GM04504 (cell line): ENCODE data around the gene GFOD1.

ENCODE experiments used
- DNase-seq: peaks from one replicate; pipeline ENCODE4 v3.0.0-alpha.2; 2012; ENCODE audit warnings: low read depth

GFOD1 gene

GRCh38 chr6:13487122-13488014, at the start of gene GFOD1:
Gene GFOD1 (minus strand): TSS chr6:13487600. CDS start chr6:13486890, 710 bp downstream.
- DNase-seq: peak; percentile 68

- no peak for DNase-seq
Observed at GRCh38 chr6:13536796-13537526, 49.6 kb upstream of the GFOD1 start.

- no peak for DNase-seq
Observed at GRCh38 chr6:13535306-13535705, 47.9 kb upstream of the GFOD1 start.

DNA sequence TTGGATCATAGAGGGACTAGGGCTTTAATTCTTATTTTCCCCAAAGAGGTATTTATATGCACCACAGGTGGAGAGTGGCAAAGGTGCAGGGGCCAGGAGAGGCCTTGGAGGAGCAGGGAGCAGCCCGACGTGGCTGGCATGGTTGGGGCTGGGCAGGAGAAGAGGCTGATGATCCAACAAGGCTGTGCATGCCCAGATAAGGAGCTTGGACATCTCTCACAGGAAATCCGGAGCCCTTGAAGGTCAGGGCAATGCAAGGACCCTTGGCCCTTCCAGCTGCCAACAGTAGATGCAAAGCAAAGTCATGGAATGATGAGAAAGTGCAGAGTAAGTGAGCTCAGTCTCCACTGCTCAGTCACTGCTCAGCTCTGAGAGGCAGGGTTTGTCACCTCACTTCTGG, 47.1 kb upstream of the GFOD1 start:
- DNase-seq: no peak

DNA sequence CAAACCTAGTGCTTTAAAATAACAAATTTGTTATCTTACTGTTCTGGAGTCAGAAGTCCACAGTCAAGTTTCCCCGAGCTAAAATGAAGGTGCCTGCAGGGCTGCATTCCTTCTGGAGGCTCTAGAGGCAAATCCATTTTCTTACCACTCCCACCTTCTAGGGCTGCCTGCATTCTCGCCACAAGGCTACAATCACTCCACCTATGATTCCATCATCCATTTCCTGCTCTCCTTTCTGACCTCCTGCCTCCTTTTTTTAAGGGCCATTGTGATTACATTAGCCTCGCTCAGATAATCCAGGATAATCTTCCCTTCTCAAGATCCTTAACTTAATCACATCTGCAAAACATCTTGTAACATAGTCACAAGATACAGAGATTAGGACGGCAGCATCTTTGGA, 44.6 kb upstream of the GFOD1 start:
- DNase-seq: no peak

GRCh38 chr6:13528777-13529343, 41.5 kb upstream of the GFOD1 start:
- no peak for DNase-seq

- no peak for DNase-seq
Observed at GRCh38 chr6:13528232-13528631, 40.8 kb upstream of the GFOD1 start.

- no peak for DNase-seq
Observed at GRCh38 chr6:13527671-13528056, 40.3 kb upstream of the GFOD1 start.

GRCh38 chr6:13526727-13527670, 39.6 kb upstream of the GFOD1 start:
- DNase-seq: no peak

DNA sequence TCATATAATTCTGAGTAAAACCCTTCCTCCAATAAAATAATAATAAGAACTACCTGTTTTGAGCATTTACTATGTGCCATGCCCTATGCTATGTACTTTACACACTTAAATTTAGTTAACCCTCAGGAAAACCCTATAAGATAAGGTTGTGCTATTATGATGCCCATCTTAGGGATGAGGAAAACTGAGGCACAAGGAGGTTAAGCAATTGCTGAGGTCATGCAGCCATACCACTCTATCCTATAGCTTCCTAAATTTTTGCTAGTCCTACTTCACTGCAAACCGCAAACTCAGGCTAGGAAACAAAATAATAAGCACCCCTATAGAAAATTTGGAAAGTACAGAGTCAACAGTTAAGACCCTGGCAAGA, 38.9 kb upstream of the GFOD1 start:
- no peak for DNase-seq

DNA sequence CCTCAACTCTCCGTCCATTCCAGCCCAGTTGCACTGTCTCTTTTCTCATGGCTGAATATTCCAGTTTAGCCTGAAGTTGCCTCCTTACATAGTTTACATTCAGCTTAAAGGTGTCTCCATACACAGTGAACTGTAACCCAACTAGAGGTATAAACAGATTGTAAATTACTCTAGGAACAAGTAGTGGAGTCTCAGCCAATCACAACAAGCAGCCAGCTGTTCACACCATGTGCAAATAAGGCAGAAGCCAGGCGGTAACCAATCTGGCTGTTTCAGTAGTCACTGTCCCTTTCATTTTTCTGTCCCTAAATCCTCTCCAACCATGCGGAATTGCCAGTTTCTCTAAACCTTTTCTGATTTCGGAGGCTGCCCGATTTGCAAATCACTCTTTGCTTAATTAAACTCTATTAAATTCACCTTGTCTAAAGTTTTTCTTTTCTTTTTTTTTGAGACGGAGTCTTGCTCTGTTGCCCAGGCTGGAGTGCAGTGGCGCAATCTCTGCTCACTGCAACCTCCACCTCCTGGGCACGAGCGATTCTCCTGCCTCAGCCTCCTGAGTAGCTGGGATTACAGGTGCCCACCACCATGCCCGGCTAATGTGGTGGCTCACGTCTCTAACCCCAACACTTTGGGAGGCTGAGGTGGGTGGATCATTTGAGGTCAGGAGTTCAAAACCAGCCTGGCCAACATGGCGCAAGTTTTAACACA, 37.6 kb upstream of the GFOD1 start:
- DNase-seq: no peak

GRCh38 chr6:13523826-13524622, 36.6 kb upstream of the GFOD1 start:
- DNase-seq: no peak

DNA sequence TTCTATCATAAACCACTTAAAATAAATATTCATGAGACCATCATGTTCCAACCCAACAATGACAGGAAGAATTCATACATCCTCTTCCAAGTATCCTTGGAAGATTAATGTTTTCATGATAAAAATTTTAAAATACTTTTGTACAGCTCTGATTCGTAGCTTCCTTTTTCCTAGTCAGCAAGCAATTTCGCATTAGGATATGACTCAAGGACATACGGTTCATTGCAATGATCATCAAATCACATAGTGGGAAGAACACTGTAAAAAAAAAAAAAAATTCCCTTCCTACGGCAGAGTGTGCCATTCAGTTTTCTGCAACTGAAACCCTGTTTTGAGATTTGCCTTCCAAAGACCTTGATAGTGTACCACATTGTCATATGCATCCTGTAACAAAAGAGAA, 35.3 kb upstream of the GFOD1 start:
- no peak for DNase-seq

- DNase-seq: no peak
Observed at GRCh38 chr6:13519839-13520238, 32.4 kb upstream of the GFOD1 start.

- no peak for DNase-seq
Observed at GRCh38 chr6:13517116-13517515, 29.7 kb upstream of the GFOD1 start.

- DNase-seq: no peak
Observed at GRCh38 chr6:13515912-13516311, 28.5 kb upstream of the GFOD1 start.

DNA sequence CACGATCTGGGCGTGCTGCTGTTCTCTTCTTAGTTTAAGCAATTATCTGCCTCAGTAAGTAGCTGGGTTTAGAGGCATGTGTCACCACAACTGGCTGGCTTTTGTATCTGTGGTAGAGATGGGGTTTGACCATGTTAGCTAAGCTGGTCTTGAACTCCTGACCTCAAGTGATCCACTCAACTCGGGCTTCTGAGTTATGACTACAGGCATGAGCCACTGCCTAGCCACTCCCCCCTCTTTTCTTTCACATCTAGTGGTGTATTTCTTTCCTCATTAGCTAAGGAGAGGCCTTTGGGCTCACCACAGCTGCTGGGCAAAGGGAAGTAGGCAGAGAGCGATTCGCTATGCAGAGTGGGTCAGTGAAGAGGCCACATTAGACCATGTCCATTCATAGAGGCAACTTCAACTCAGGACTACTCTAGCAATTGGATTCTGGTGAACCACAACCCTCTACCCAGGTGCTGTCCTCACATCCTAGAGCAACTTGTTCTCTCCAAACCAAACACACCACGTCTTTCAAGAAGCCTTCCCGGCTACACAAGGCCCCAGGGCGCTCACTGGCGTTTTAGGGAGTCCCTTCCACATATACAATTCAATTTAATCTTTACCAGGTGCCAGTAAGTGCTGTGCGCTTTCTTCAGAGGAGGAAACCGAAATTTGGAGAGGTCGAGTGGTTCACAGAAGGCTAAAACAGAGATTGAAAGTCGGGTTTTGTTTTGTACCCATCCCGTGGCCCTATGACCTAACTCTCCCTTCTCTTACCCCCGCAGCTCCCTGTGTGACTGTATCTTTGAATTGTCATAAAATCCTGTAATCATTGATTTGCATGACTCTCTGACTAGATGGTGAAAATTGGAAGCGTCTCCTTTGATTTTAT, 26.5 kb upstream of the GFOD1 start:
- DNase-seq: no peak

- no peak for DNase-seq
Observed at GRCh38 chr6:13512900-13513299, 25.5 kb upstream of the GFOD1 start.

- DNase-seq: no peak
Observed at GRCh38 chr6:13511913-13512717, 24.7 kb upstream of the GFOD1 start.
